Sigmoid colon (tissue), 4 donors: ENCODE data around the gene C17orf67.

Experiments
- CTCF ChIP-seq, 4 experiments: fragments of 450-650 bp in 3 of 4; fragments of 200-600 bp in 1 of 4; IDR thresholded peaks; one replicate each; pipeline ENCODE4 v1.5.1; 2016 to 2019; ENCODE audit warnings: antibody characterized with exemption in 4 of 4, mild to moderate bottlenecking in 3 of 4, moderate library complexity in 2 of 4
- EP300 ChIP-seq, 4 donors: sonication (generic); formaldehyde crosslinking; IDR thresholded peaks; one replicate each; pipeline ENCODE4 v1.6.1; 2017; ENCODE audit warnings: antibody characterized with exemption in 4 of 4
- POLR2A ChIP-seq, 2 donors: fragments of 450-650 bp; IDR thresholded peaks; one replicate each; pipeline ENCODE4 v1.6.1; 2016; ENCODE audit warnings: antibody characterized with exemption in 2 of 2, mild to moderate bottlenecking in 2 of 2, moderate library complexity in 2 of 2
- POLR2AphosphoS5 ChIP-seq, 4 donors: sonication (generic); formaldehyde crosslinking; IDR thresholded peaks; one replicate each; pipeline ENCODE4 v1.6.1; 2017; ENCODE audit warnings: antibody characterized with exemption in 4 of 4

- no peak for TF ChIP-seq POLR2AphosphoS5 (IDR thresholded peaks at IDR 0.05)
- TF ChIP-seq CTCF (IDR thresholded peaks at IDR 0.05) = no peak
- TF ChIP-seq POLR2A (IDR thresholded peaks at IDR 0.05) = no peak
- no peak for TF ChIP-seq EP300 (IDR thresholded peaks at IDR 0.05)
These were observed 17.3 kb upstream of the C17orf67 start for GRCh38 chr17:56851008-56851407.
